ENCODE measurements around the gene RRP1.

DNA sequence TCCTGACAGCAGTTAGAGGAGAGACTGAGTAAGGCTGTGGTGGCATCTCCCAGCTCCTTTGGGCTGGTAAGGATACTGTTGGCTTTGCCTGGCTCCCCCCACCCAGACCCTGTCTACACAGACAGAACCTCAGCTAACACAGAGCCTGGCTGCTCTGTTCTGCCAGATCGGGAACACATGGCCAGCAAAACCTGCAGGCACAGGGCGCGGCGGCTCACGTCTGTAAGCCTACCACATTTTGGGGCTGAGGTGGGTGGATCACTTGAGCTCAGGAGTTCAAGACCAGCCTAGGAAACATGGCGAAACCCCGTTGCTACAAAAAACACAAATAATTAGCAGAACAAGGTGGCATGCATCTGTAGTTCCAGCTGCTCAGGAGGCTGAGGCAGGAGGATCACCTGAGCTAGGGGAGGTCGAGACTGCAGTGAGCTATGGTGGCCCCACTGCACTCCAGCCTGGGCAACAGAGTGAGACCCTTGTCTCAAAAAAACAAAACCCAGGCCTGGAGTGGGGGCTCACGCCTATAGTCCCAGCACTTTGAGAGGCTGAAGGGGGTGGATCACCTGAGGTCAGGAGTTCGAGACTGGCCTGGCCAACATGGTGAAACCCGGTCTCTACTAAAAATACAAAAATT lies 19.9 kb upstream of the RRP1 start:
- TF ChIP-seq, protein P1, sequence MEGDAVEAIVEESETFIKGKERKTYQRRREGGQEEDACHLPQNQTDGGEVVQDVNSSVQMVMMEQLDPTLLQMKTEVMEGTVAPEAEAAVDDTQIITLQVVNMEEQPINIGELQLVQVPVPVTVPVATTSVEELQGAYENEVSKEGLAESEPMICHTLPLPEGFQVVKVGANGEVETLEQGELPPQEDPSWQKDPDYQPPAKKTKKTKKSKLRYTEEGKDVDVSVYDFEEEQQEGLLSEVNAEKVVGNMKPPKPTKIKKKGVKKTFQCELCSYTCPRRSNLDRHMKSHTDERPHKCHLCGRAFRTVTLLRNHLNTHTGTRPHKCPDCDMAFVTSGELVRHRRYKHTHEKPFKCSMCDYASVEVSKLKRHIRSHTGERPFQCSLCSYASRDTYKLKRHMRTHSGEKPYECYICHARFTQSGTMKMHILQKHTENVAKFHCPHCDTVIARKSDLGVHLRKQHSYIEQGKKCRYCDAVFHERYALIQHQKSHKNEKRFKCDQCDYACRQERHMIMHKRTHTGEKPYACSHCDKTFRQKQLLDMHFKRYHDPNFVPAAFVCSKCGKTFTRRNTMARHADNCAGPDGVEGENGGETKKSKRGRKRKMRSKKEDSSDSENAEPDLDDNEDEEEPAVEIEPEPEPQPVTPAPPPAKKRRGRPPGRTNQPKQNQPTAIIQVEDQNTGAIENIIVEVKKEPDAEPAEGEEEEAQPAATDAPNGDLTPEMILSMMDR (IDR thresholded peaks at IDR 0.05) = no peak
- TF ChIP-seq POLR2A (IDR thresholded peaks at IDR 0.05) = no peak
- TF ChIP-seq EP300 (IDR thresholded peaks at IDR 0.05) = no peak

All from tibial nerve (tissue), 4 donors.